Measurements from ENCODE around the gene DZIP1L.

Gene DZIP1L

DNA sequence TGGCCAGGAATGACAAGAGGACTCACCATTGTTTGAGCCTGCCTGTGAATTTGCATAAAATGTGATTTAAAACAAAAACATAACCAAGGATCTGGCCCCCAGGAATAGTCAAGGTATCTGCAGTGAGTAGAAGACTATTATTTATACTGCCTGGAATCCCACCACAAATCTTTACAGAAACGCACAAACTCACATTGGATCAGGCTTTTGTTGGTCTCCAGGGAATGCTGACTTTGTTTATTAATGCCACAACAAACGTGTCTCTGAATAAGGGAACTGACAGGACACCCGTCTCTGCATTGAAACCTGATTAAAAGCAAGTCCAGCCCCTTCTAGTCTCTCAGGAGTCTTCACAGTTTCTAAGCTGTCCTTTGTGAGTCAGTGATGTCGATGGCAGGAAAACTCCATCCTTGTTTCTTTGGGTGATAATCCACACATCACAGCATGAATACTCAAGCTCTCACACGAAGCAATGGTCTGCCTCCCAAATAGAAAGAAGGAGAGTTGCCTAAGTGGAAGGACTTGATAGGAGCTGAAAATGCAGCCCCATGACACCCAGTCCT, 67.7 kb downstream of the DZIP1L start:
- TF ChIP-seq, protein P1, sequence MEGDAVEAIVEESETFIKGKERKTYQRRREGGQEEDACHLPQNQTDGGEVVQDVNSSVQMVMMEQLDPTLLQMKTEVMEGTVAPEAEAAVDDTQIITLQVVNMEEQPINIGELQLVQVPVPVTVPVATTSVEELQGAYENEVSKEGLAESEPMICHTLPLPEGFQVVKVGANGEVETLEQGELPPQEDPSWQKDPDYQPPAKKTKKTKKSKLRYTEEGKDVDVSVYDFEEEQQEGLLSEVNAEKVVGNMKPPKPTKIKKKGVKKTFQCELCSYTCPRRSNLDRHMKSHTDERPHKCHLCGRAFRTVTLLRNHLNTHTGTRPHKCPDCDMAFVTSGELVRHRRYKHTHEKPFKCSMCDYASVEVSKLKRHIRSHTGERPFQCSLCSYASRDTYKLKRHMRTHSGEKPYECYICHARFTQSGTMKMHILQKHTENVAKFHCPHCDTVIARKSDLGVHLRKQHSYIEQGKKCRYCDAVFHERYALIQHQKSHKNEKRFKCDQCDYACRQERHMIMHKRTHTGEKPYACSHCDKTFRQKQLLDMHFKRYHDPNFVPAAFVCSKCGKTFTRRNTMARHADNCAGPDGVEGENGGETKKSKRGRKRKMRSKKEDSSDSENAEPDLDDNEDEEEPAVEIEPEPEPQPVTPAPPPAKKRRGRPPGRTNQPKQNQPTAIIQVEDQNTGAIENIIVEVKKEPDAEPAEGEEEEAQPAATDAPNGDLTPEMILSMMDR (IDR thresholded peaks at IDR 0.05) = no peak
- Histone ChIP-seq H3K4me3 (no peak overlapping the region), H3K27ac (no peak overlapping the region)
- DNase-seq (ENCODE audit: low spot score) = no peak

DNA sequence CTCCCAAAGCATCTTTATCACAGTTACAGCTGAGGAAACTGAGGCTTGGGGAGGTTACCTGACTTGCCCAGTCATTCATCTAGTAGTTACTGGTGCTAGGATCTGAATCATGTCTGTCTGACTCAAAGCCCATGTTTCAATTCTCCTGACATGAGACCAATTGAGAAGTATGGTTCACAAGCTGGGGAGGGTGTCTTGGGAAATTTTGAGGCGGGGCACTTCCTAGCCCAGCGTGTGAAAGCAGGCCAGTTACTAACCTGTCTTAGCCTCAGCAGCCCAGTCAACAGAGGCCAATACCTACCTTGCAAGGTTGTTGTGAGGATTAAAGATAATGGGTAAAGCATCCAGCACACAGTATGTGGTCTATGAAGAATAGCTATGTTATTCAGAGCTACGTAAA, 68.5 kb downstream of the DZIP1L start:
- TF ChIP-seq, protein P1 (IDR thresholded peaks at IDR 0.05) = no peak
- DNase-seq (ENCODE audit: low spot score) = no peak
- H3K4me3 ChIP-seq = no peak overlapping the region
- H3K27ac ChIP-seq = no peak overlapping the region

DNA sequence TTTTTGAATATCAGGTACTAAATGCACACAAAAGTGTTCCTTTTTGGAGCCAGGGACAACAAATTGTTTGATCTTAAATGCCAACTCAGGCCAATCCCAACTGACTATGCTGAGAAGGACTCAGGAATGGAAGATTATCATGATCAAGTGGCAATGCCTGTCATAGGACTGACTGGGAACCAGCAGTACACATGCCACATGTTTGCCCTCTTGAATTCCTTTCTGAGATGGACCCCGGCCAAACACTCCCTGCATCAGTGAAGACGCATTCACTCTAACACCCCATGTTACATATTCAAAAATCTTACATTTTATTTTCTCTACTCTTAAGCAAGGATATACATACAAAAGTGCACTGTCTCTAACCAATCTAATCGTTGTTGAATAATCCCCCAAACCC, 69.3 kb downstream of the DZIP1L start:
- DNase-seq (ENCODE audit: low spot score) = no peak
- Histone ChIP-seq H3K4me3 (no peak overlapping the region), H3K27ac (no peak overlapping the region)
- TF ChIP-seq, protein P1 (IDR thresholded peaks at IDR 0.05) = no peak

DNA sequence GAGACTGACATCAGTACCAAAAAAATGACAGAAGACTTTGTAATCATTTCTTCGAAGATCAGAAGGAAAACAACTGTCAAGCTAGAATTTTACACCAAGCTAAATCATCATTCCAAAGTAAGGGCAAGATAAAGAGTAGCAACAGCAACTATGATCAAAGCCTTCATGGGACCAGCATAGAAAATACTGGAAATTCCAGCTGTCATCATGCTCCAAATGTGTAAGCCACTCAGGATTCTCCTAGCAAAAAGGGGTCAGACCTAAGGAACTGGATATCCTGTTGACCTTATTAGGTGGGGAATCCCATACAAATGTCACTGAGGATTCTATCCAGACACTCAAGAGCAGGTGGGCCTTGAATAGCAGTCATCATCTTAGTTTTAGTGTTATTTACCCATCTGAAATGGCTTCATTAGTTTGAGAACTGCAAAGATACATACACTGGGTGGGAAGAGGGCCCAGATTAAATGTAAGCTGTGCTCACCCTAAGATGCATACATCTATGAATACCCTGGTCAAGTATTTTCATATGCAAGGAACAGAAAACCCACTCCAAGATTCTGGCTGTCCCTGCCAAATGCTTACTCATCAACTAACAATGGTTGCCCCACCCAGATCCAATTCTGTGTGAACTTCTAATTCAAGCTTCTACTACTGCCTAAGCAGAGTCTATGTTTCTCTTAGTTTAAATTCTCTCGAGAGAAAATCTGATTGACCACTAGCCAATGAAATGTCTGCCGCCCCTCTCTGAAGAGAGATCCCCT, 72.0 kb downstream of the DZIP1L start:
- no peak overlapping the region for H3K4me3 ChIP-seq
- TF ChIP-seq, protein P1 (IDR thresholded peaks at IDR 0.05) = no peak
- DNase-seq (ENCODE audit: low spot score) = no peak
- H3K27ac ChIP-seq = no peak overlapping the region

DNA sequence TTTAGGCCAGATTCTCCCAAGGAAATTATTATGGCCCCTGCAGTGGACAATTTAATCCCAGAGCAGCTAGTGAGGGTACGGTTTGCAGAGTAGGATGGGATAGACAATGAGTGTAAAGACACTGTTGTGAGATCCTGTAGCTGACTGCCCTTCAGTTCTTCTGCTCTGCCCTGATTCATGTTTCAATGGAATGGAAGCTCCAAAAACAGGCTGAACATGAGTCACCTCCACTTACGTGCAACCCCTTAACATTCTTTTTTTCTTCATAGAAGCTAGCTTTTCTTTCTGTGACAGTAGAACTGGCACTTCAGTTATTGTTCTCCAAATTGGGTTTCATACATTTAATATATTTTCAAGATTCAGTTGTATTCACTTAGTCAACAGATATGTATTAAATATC, 73.4 kb downstream of the DZIP1L start:
- no peak overlapping the region for H3K4me3 ChIP-seq
- no peak for DNase-seq (ENCODE audit: low spot score)
- H3K27ac ChIP-seq = no peak overlapping the region
- TF ChIP-seq, protein P1 (IDR thresholded peaks at IDR 0.05) = no peak

DNA sequence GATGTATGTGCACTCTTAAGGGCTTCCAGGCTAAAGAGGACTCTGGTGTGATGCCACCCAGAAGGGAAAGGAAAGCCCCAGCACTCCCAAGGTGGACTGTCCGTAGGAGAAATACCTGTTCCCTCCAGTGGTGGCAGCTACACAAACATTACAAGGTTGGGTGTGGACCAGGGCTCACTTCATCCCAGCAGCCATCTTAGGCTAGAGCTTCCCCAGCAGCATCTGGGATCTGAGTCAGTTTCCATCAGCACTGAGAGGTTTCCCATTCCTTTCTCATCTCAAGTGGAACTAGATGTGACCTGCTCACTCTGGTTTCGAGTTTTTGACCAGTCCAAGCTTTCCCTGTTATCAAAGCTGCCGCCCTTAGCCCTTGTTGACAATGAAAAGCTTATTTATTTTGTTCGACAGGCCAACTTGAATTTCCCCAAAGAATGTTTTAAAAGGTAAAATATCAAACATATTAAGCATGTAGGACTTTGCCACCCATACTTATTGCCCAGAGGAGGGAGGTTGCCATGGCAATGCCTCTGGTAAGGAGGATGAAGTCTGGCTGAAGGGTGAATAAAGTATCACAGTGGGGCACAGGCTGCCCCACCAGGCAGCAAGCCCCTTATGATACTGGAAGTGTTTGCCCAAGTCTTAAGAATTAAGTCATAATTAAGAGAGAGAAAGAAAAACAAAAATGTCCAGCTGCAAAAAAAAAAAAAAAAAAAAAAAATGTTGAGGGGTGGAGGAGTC, 76.5 kb downstream of the DZIP1L start:
- H3K27ac ChIP-seq = no peak overlapping the region
- TF ChIP-seq, protein P1 (IDR thresholded peaks at IDR 0.05) = no peak
- DNase-seq (ENCODE audit: low spot score) = no peak
- no peak overlapping the region for H3K4me3 ChIP-seq

All from coronary artery (tissue), 2 donors.